T1000 (cell line): Measurements from ENCODE around the gene HERPUD2.
"Not testable (repeated sequence)": the region's sequence is repeated elsewhere in the genome, so short reads cannot be mapped to it uniquely, and the experiment has no call there.

Experiments
- DNase-seq: peaks from one replicate; lab custom pipeline; 2025; ENCODE audit warnings: mixed read lengths; lab: John Stamatoyannopoulos, UW

Gene HERPUD2

DNA sequence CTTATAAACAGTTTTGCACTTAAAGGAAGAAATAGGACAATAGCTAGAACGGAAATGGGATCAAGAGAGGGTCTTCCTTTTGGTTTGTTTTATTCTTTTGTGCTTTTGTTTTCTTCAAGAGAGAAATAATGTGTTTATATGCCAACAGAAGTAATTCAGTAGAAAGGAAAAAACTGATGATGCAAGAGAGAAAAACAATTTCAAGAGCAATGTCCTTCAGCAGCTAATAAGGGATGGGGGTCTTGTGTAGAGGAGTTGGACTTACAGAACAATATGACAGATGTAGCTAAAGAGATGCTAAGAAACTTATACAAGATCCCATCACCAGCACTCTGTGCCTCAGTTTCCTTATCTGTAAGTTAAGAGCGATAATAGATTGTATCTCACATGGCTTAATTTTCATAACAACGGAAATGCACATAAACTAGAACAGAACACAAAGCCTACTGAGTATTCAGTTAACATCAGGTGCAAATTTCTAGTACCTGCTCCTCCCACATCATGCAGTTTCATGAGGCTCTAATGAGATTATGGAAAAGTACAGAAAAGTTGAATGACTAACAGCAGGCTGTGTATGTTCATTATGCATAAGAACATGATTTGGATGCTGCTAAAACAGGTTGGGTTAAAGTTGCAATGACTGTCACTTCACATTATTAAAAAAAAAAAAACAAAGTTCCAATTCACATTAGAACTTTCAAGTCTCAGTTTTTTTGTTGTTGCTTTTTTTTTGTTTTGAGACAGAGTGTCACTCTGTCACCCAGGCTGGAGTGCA, 17.2 kb downstream of the HERPUD2 start:
- DNase-seq = no peak

DNA sequence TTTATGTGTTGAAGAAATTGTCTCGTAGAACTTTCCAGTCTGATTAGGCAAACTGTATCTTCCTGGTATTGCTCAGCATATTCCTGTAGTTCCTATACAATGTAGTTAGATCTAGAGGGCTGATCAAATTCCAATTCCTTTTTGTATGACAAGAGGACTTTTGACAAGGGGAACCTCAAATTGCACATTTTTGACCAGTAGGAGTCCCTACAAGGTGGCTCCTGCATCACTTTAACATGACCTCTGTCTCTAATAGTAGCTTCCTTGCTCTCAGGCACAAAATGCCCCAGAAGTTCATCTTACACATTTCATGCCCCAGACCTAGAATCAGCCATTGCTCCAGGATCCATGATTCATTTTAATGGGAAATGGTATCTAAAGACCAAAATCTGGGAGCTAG, 18.7 kb downstream of the HERPUD2 start:
- DNase-seq = no peak

DNA sequence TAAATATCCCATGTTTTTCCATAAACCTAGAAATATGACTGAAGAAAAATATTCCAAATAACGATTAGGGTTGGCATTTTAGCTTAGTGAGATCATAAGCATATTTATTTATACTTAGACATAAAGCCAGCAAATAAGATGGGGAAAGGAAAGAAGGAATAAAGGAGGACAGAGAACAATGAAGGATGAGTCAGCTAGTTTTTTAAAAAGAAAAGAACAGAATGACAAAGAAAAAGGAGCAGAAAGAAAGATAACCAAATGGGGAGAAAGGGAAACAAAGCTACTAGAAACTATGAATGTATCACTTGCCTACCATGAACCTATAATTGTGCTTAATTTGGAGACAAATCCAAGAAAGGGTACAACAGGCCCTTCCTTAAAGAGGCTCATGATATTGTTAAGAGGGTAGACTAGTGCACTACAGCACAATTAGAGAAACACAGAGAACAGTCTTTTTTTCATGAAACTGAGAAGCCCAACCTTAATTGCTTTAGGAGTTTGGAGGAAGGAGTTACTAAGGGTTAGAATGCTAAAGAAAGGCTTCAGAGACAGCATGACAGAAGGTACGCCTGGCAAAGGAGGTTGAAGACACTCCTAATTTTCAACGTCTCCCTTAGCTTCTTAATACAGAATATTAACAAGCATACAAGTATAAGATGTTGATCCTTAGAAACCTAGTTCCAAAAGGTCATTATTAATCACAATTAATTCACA, 23.9 kb downstream of the HERPUD2 start:
- DNase-seq = no peak

DNA sequence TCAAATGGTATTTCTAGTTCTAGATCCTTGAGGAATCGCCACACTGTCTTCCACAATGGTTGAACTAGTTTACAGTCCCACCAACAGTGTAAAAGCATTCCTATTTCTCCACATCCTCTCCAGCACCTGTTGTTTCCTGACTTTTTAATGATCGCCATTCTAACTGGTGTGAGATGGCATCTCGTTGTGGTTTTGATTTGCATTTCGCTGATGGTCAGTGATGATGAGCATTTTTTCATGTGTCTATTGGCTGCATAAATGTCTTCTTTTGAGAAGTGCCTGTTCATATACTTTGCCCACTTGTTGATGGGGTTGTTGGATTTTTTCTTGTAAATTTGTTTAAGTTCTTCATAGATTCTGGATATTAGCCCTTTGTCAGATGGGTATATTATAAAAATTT, 34.5 kb downstream of the HERPUD2 start:
- DNase-seq = not testable (repeated sequence)

DNA sequence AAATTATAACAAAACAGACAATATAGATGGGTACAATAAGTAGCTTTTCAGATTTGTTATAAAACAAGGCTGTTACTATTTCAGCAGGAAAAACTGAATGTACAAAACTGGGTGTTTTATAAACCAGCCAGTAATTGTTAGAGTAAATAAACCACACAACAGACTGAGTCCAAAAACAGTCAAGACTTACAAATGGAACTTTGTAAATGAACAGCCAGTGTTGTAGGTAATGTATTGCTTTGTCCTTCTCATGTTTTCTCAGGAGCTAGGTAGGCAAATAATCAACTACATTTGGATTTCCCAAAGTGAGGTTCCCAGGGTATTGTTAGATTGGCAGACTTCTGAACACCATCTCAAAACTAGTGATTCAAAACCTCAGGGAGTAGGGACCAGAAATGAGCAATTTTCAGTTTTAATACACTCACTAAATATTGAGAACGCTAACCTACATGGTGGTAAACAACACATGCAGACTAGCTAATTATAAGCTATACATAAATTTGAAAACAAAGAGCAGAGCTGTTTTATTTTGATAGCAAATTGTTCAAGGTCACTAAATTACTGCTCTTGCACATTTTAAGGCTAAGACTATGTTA, 36.2 kb downstream of the HERPUD2 start:
- no peak for DNase-seq

DNA sequence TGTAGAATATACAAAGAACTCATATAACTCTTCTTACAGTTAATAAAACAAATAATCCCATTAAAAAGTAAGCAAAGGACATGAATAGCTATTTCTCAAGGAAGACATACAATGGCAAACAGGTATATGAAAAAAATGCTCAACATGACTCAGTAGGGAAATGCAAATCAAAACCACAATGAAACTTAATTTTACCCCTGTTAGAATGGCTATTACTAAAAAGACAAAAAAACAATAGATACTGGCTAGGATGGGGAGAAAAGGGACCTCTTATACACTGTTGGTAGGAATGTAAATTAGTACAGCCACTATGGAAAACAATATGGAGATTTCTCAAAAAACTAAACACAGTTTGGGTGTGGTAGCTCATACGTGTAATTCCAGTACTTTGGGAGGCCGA, 37.8 kb downstream of the HERPUD2 start:
- no peak for DNase-seq

DNA sequence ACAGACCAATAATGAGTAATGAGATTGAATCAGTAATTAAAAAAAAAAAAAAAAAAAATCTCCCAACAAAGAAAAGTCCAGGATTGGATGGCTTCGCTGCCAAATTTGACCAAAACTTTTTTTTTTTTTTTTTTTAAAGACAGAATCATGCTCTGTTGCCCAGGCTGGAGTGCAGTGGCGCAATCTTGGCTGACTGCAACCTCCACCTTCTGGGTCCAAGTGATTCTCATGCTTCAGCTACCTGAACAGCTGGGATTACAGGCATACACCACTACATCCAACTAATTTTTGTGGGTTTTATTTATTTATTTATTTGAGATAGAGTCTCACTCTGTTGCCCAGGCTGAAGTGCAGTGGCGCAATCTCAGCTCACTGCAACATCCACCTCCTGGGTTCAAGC, 40.4 kb downstream of the HERPUD2 start:
- DNase-seq = not testable (repeated sequence)

DNA sequence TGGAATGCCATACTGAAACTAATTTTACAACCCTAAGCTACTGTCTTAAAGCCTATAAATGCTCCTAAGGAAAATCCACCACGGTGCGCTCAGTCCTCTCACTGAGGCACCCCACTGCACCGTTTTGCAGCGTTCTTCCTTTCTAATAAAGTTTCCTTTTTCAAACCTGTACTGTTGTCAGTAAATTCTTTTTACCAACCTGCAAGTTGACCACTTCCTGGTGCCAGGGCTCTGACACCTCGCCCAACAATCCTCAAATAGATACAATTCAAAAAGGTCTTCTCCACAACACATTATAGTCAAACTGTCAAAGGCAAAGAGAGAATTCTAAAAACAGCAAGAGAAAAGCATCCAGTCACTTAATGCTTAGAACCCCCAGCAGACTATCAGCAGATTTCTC, 42.8 kb downstream of the HERPUD2 start:
- DNase-seq = no peak

DNA sequence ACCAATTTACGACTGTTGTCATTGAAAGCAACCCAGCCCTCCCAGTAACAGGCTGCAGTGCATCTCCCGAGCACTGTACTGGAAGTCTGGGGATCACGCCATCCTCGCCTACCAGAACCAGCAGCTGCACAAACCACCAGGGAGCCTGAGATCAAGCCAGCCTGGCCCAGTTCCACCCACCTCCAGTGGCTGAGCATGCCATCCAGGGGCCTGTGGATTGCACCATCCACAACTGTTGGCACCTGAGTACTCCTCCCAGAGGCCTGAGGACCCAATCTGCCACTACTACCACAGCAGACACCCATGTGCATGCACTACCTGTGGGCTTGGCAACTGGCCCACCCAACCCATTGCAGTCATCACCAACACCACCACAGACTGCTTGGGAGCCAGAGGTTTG, 44.2 kb downstream of the HERPUD2 start:
- DNase-seq = no peak

DNA sequence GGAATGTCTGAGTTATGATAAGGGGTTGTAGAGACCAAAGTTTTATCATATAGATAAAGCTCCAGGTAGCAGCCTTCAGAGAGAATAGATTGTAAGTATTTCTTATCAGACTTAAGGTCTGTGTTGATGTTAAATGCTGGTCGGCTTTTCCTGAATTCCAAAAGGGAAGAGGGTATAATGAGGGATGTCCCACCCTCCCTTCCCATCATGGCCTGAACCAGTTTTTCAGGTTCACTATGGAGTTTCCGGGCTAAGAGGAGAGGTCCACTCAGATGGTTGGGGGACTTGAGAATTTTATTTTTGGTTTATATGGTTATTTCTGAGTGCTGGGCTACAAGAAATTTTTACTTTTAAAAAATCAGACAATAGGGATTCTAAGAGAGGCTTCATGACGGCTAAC, 45.2 kb downstream of the HERPUD2 start:
- no peak for DNase-seq

DNA sequence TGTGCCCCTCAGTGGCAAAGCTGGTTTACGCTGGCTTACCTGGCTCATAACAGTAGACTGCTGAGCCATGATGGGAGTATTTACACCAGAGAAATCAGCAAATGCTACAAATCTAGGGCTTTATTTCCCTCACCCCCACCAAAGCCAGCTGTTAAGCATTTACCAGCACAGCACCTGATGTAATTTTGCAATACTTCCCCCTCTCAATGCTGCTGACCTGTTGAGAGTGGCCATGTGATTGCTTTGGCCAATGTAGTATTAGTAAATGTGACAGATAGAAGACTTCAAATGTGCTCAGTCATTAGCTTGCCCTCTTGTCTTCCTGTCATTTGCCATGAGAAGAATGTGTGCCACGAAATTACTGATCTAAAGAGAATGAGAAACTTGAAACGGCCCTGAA, 46.6 kb downstream of the HERPUD2 start:
- DNase-seq = no peak

DNA sequence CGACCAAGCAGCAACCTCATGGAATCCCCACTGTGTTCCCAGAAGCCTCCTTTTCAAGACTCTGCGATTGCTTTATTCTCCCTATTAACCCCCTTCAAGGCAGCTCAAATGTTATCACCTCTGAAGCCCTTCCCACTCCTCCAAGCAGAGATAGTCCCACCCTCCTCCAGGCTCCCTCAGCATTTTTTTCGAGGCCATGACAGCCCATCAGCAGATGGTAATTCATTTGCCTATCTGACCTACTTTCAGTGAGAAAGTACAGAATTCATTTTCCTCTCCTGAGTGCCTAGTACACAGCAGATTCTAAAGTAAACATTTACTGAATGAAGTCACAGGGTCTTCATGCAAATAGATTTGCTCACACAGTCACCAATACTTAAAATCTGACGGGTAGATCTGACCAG, 47.8 kb downstream of the HERPUD2 start:
- no peak for DNase-seq

DNA sequence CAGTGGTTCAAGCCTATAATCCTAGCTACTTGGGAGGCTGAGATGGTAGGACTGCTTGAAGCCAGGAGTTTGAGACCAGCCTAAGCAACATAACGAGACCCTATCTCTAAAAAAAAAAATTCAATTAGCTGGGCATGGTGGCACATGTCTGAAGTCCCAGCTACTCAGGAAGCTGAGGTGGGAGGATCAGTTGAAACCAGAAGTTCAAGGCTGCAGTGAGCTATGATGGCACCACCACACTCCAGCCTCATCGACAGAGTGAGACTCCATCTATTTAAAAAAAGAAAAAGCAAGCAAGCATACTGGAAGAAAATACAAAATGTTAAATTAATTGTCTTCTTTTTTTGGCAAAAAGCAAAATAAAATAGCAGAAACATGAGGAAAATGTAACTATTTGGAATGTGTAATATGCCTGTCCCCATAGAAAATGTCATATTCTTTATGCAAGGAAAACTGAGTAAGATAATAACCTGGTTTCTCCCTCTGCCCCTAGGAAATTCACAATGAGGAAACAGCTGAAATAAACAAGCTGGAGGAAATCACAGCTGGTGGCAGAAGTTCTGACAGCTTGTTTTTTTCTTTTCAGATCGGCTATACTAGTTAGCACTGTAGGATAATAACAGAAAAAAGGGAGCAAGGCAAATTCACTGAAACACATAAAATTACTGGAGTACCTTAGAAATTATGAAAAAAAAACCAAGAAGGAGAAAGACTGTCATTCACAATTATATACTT, 48.5 kb downstream of the HERPUD2 start:
- no peak for DNase-seq

DNA sequence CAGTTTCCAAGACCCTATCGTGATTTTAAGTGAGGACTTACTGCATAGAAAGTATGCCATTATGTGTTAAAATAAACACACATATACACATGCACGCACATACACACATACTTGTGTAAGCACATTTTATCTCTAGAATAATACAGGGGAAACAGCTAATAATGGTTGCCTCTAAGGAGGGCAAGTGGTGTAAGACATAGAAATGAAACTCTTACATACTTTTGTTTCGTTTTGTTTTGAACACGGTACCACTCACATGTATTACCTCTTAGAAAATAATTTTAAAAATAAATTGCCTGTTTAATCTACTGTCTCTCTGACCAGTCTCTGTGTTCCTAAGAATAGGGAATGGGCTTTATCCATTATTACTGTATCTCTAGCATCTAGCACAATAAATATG, 49.2 kb downstream of the HERPUD2 start:
- no peak for DNase-seq

DNA sequence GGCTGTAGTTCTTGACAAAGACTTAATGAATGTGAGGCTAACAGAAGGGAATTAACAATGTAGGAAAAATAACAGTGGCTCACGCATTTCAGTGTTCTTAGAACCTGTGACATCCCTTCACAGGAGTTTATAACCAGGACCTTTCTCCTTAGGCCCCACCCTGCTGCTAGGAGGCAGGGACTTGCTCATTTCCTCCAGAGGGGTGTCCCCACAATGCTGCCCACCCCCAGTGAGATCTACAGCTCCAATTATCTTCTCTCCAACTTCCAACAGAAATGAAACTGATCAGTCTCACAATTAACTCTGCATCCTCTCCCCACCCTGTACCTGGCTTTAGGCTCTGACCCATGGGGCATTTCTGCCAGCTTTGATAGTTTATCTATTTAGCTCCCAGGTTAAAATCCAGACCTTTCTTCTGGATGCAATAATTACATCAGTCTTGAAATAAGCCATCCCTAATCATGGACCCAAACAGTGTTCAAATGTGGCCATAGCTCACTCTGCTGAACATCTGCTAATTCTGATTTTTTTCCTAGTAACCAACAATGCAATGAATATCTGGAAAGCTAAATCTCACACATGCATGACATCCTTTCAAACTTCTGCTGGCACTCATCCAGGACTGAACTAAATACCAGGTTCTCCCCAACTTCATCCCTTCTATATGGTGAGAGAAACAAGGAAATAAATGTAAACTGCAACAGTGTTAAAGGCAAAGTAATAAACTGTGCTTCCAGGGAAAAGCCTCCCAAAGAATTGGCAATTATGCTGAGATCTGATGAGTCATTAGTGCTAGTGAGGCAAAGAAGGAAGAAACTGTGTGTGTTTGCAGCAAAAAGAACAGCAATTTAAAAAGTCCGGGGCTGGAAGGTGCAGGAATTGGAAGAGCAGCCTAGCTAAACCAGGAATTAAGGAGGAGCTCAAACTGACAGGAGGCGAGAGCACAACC, 64.6 kb downstream of the HERPUD2 start:
- DNase-seq = no peak

DNA sequence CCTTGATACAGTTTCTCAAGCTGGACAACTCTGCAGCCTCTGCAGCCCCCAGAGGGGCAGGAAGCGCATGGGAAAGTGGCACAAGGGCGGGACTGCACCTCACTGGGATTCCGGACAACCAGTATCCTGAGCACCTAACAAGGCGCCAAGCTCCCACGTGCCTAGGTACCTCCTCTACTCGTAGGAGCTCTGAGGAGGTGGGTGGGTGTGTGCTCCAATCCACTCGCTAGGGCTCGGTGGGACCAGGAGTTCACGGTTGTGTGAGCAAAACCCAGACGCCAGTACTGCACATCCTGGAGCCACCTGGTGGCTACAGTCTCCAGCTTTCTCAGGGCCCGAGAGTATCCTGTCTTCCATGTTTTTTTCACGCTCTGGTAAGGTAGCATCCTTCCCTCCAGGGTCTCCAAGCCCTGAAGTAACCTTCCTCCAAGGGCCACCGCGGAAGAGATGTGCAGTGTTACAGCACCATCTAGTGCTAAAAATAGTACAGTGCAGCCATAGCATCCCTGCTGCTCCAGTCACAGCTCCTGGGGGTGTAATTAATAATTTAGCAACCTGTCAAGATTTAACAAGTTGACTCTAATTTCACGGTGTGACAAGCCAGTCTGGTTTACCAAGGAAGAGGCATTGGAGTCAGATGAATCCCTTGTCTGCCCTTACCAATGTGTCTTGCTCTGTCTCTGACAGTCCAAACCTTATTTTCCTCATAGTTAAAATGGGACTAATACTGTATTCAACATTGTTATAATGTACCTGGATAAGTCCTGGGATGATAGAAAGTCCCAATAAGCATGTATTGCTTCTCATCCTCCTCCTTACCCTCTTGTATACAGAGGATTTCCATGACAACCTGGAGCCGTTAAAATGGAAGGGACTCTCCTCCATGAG, 70.4 kb downstream of the HERPUD2 start:
- DNase-seq = no peak

DNA sequence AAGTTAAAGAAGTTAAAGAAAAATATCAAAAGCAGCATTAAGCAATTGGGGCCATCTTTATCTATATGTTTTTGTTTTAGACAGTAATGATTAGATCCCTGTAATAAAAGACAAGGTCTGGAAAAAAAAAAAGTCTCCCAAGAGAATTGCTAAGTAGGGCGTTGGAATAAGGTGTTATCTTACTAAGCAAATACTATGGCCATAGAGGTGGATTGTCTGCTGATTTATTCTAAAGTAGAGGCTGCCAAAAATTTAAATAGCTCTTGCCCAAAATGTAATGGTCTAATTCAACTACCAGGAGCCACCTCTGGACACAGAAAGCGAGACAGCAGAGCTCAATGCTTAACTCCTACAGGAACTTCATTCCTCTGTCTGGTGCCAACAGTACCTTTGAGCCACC, 71.6 kb downstream of the HERPUD2 start:
- no peak for DNase-seq

DNA sequence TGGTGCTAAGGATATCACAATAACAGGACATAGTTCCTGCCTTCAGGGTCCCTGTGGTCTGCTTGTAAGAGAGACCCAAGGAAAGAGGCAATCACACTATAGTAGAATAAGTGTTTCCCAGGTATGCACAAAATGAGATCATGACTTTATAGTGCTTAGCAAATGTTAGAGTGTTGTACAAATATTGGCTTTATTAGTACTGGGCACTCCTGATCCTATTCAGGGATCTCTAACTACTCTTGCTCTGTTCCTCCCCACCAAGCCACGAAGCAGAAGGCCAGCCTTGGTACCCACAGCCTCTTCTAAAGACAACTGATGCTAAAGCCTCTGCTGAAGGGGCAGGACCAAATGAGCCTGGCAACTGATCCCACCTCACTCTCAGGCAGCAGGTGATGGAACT, 75.1 kb downstream of the HERPUD2 start:
- no peak for DNase-seq

DNA sequence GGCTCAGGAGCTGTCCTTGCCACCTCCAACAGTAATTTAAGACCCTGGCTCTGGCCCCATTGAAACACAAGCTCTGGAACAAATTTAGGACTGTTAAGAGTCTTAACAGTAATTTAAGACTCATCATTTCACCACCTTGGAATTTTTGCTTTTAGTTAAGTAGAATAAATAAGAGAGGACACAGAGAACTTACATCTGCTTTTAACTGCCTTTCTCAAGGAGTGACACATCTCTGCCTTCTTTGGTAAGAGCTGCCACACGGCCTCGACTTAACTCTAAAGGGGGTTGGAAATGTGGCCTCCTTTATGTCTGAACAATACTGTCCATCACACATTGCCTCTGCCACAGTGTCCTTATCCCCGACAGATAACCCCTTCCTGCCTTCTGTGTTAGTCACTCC, 77.9 kb downstream of the HERPUD2 start:
- no peak for DNase-seq

DNA sequence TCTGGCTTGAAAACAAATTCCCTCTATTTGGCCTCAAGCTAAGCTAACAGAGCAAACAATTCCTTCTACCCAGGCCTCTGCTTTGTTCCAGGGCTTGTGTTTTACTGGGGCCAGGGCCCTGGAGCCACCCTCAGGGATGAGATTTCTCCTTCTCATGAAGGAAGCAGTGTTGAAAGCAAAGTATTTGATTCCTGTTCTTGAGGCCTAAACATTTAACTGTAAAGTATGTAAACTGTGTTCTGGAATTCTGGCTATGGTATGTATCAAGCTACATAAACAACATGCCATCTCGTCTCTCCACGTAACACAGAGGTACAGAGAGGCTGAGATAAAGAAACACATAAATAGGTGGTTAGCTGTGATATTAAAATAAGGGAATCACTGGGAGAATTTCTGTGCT, 81.8 kb downstream of the HERPUD2 start:
- no peak for DNase-seq
